ENCODE results near the gene COPZ2. TPM values are rescaled to one million over a fixed set of nuclear protein-coding genes. Genes with fewer than 3 reads are reported as not detected.

COPZ2 gene
- total and polyA plus RNA-seq, 9 of the 15 experiments (the other 6 are each of a cell fraction or from before 2014, with no cell fraction given), result 0.22 to 0.49 TPM; not detected in 7

DNA sequence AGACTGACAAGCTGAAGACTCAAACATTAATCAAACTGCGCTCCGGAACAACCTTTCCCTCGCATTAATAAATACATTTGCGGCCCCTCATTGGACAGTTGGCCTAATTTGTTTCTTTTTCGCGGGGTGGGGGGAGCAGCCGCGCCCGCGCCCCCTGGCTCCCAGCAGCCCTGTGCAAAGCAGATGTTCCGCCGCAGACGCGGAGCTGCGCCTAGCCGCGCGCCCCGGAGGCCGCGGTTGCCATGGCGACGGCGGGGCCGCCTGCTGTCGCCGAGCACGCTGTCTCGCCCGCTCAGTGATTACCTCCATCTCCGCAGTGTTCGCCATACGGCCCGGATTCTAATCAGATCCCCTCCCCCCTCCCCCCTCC, 25.5 kb downstream of the COPZ2 start (continued):
- TF ChIP-seq, protein P1, sequence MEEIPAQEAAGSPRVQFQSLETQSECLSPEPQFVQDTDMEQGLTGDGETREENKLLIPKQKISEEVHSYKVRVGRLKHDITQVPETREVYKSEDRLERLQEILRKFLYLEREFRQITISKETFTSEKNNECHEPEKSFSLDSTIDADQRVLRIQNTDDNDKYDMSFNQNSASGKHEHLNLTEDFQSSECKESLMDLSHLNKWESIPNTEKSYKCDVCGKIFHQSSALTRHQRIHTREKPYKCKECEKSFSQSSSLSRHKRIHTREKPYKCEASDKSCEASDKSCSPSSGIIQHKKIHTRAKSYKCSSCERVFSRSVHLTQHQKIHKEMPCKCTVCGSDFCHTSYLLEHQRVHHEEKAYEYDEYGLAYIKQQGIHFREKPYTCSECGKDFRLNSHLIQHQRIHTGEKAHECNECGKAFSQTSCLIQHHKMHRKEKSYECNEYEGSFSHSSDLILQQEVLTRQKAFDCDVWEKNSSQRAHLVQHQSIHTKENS (CRISPR knock-in tag; IDR thresholded peaks at IDR 0.05), result no peak
- TF ChIP-seq, protein P2, sequence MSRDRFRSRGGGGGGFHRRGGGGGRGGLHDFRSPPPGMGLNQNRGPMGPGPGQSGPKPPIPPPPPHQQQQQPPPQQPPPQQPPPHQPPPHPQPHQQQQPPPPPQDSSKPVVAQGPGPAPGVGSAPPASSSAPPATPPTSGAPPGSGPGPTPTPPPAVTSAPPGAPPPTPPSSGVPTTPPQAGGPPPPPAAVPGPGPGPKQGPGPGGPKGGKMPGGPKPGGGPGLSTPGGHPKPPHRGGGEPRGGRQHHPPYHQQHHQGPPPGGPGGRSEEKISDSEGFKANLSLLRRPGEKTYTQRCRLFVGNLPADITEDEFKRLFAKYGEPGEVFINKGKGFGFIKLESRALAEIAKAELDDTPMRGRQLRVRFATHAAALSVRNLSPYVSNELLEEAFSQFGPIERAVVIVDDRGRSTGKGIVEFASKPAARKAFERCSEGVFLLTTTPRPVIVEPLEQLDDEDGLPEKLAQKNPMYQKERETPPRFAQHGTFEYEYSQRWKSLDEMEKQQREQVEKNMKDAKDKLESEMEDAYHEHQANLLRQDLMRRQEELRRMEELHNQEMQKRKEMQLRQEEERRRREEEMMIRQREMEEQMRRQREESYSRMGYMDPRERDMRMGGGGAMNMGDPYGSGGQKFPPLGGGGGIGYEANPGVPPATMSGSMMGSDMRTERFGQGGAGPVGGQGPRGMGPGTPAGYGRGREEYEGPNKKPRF (IDR thresholded peaks at IDR 0.05; ENCODE audit: low read depth, low read length), result no peak
- TF ChIP-seq ETS2 (tag; IDR thresholded peaks at IDR 0.05; ENCODE audit: borderline replicate concordance, poor library complexity, severe bottlenecking), result no peak
- no peak for TF ChIP-seq TEAD1 (CRISPR knock-in tag; IDR thresholded peaks at IDR 0.05)
- no peak for TF ChIP-seq ARID2 (IDR thresholded peaks at IDR 0.05)

All from K562 (cell line).